Heart left ventricle (tissue), 16 donors: Measurements from ENCODE around the gene C5orf47. TPM values are rescaled to one million over a fixed set of nuclear protein-coding genes. Genes with fewer than 3 reads are reported as not detected.

ENCODE experiments used
- ATAC-seq, 4 donors: fragments of 200-7000 bp; cut with Tn5 transposase; one replicate each; pipeline ENCODE4 v1.9.1; 2020 to 2022; ENCODE audit warnings: moderate library complexity in 4 of 4, mild to moderate bottlenecking in 3 of 4, moderate number of reproducible peaks in 1 of 4
- DNase-seq, 5 donors: peaks; one replicate each; pipeline ENCODE4 v3.0.0-alpha.2; 2020
- H3K27ac ChIP-seq, 12 donors: fragments of 200-600 bp; sonication (generic) in 4 of 12; one replicate each; pipeline versions ENCODE4 v1.5.0 to v1.8.0; 2016 to 2022; ENCODE audit warnings: mild to moderate bottlenecking in 2 of 12
- H3K27me3 ChIP-seq, 9 donors: fragments of 200-600 bp; sonication (generic) in 2 of 9; one replicate each; pipeline versions ENCODE4 v1.5.1 to v1.8.0; 2016 to 2022; ENCODE audit warnings: mild to moderate bottlenecking in 3 of 9
- H3K36me3 ChIP-seq, 9 donors: fragments of 200-600 bp; sonication (generic) in 2 of 9; one replicate each; pipeline versions ENCODE4 v1.5.0 to v1.8.0; 2018 to 2022; ENCODE audit warnings: mild to moderate bottlenecking in 2 of 9
- H3K4me1 ChIP-seq, 12 donors: fragments of 200-600 bp; sonication (generic) in 4 of 12; one replicate each; pipeline versions ENCODE4 v1.5.0 to v1.8.0; 2016 to 2022; ENCODE audit warnings: mild to moderate bottlenecking in 3 of 12
- H3K4me3 ChIP-seq, 12 donors: fragments of 200-600 bp; sonication (generic) in 4 of 12; one replicate each; pipeline versions ENCODE4 v1.5.0 to v1.8.0; 2017 to 2022; ENCODE audit warnings: mild to moderate bottlenecking in 9 of 12, moderate library complexity in 4 of 12
- H3K9me3 ChIP-seq, 12 donors: fragments of 200-600 bp; sonication (generic) in 4 of 12; one replicate each; pipeline versions ENCODE4 v1.5.0 to v1.8.0; 2016 to 2022; ENCODE audit warnings: mild to moderate bottlenecking in 1 of 12
- CTCF ChIP-seq, 12 donors: fragments of 200-600 bp; sonication (generic) in 4 of 12; IDR thresholded peaks; one replicate each; pipeline versions ENCODE4 v1.5.0 to v1.8.0; 2018 to 2022; ENCODE audit warnings: antibody characterized with exemption in 12 of 12, mild to moderate bottlenecking in 5 of 12
- POLR2A ChIP-seq, 2 donors: fragments of 450-650 bp; IDR thresholded peaks; one replicate each; pipeline ENCODE4 v1.6.1; 2017; ENCODE audit warnings: antibody characterized with exemption in 2 of 2, mild to moderate bottlenecking in 2 of 2, moderate library complexity in 2 of 2
- whole genome bisulfite sequencing, 4 donors: extraction: QIAGEN DNeasy Blood & Tissue Kit in 2 of 4; methylation state at CpG; one replicate each; pipeline versions ENCODE4 v1.1.5 to v1.1.7; 2013 to 2018; 5-methylcytosine and 5-hydroxymethylcytosine counted together
- intact Hi-C, 10 donors: fragments of 100-400 bp; cut with DNase I; formaldehyde crosslinking; loops; one replicate each; pipeline versions ENCODE4 v1.11.1 to v1.14.2; 2022
- polyA plus RNA-seq, 2 donors: library from polyadenylated mRNA; stranded (reverse); fragments of 200-250 nt; gene quantifications; one replicate each; pipeline ENCODE4 v1.2.3, GENCODE V29; 2013
- total RNA-seq, 9 donors: library from RNA; depleted of rRNA in 2 of 9; stranded (reverse); fragments of >200 nt in 2 of 9; fragmentation: NEBNext Ultra II Directional in 3 of 9; extraction: Animal tissue kit (Norgen Biotek cat#: 25700) in 3 of 9; gene quantifications; one replicate each; pipeline versions ENCODE4 v1.1.0 to v1.2.4, GENCODE V29; 2016 to 2023
- donor health status: ischemic (EF 13 %, LVEDD 7.1; RV severe dilation, severe dysfunction).
- donor health status: healthy with polysubstance abuse.
- donor health status: DM: no; HTN: yes; CAD: no.
- donor health status: DM: no; HTN: no; CAD: no.
- donor health status: ischemic (EF 25% LVEDD 6.9; RV normal size, moderate dysfunction).
- donor health status: ischemic (EF 25% LVEDD 5.7; RV mildly dilated, moderate dysfunction).
- donor health status: healthy.
- donor health status: DM: yes; HTN: yes; CAD: no.
- donor health status: ischemic (EF 35%, LVEDD 5.7; RV mildly dilated, moderate dysfunction).
- donor health status: nonischemic (EF 11% LVEDD 7.7; RV severe dilation, severe dysfunction).
- donor health status: DM: yes; HTN: yes; CAD: no.
- donor health status: PGD.
- donor health status: ischemic (EF 29% LVEDD 5.4; RV normal size, mild dysfunction).
- donor health status: nonischemic (EF 23%, LVEDD 6.1; RV moderate dilation, normal function).

The C5orf47 gene
- total and polyA plus RNA-seq, 11 donors: 0.12 to 0.58 (median 0.15) TPM; not detected in 7

- no peak for TF ChIP-seq CTCF (IDR thresholded peaks at IDR 0.05)
- TF ChIP-seq POLR2A (IDR thresholded peaks at IDR 0.05): no peak
- DNase-seq (no peak), ATAC-seq (no peak)
- 41 to 65% (median 51%) methylated on average over 2 of the region's 2 CpGs for WGBS, 4 donors
- Histone ChIP-seq H3K27me3 (no peaks in the 10 kb centered on the region), H3K36me3 (peaks cover 0 to 100% (median 98%) of the 10 kb centered on the region in 9 donors), H3K4me1 (peaks cover 0 to 45% (median 16%) of the 10 kb centered on the region in 12 donors), H3K9me3 (no peaks in the 10 kb centered on the region), H3K4me3 (no peak overlapping the region), H3K27ac (peak overlapping the region in 2 of 12 donors; percentile 0 to 36)
- intact Hi-C loops: loop anchor here in 4 of 10 donors (2.0 to 10.0 kb wide), 3 partner anchors 20 to 186 kb away; no protein-coding TSS in a partner anchor
Observed at GRCh38 chr5:173950829-173951228, 38.1 kb upstream of the C5orf47 start.

- Histone ChIP-seq H3K27me3 (no peaks in the 10 kb centered on the region), H3K36me3 (peaks cover 0 to 100% (median 96%) of the 10 kb centered on the region in 9 donors), H3K9me3 (no peaks in the 10 kb centered on the region), H3K27ac (peak overlapping the region in 11 of 12 donors; percentile 31 to 91 (median 79)), H3K4me3 (no peak overlapping the region), H3K4me1 (peaks cover 0 to 64% (median 19%) of the 10 kb centered on the region in 12 donors)
- DNase-seq (no peak), ATAC-seq (peak; percentile 19 to 57 (median 36))
- intact Hi-C loops: loop anchor here in 3 of 10 donors (10.0 kb wide), 2 partner anchors 59 to 189 kb away; no protein-coding TSS in a partner anchor
- WGBS, 4 donors: 60 to 67% (median 62%) methylated on average over 5 of the region's 5 CpGs
- TF ChIP-seq CTCF (IDR thresholded peaks at IDR 0.05): no peak
- TF ChIP-seq POLR2A (IDR thresholded peaks at IDR 0.05): no peak
Observed at GRCh38 chr5:173953528-173954090, 35.4 kb upstream of the C5orf47 start.

- Histone ChIP-seq H3K4me1 (peaks cover 0 to 64% (median 21%) of the 10 kb centered on the region in 12 donors), H3K36me3 (peaks cover 0 to 100% (median 91%) of the 10 kb centered on the region in 9 donors), H3K27ac (peak overlapping the region; percentile 36 to 91 (median 78)), H3K9me3 (no peaks in the 10 kb centered on the region), H3K27me3 (no peaks in the 10 kb centered on the region), H3K4me3 (no peak overlapping the region)
- ATAC-seq (peak; percentile 76 to 91 (median 88)), DNase-seq (peak in 2 of 5 donors; percentile 28 to 52)
- 43 to 61% (median 53%) methylated on average over 6 of the region's 6 CpGs for WGBS, 4 donors
- TF ChIP-seq POLR2A (IDR thresholded peaks at IDR 0.05): peak in 1 of 2 donors; percentile 26
- no peak for TF ChIP-seq CTCF (IDR thresholded peaks at IDR 0.05)
- intact Hi-C loops: loop anchor here in 3 of 10 donors (10.0 kb wide), 2 partner anchors 60 to 190 kb away; no protein-coding TSS in a partner anchor
Observed at GRCh38 chr5:173954671-173955521, 34.1 kb upstream of the C5orf47 start.

- Histone ChIP-seq H3K4me1 (peaks cover 0 to 53% (median 3%) of the 10 kb centered on the region in 12 donors), H3K27me3 (no peaks in the 10 kb centered on the region), H3K9me3 (no peaks in the 10 kb centered on the region), H3K4me3 (no peak overlapping the region), H3K27ac (peak overlapping the region in 4 of 12 donors; percentile 3 to 26 (median 13)), H3K36me3 (peaks cover 0 to 56% (median 38%) of the 10 kb centered on the region in 9 donors)
- TF ChIP-seq CTCF (IDR thresholded peaks at IDR 0.05): no peak
- no peak for TF ChIP-seq POLR2A (IDR thresholded peaks at IDR 0.05)
- 35 to 67% (median 46%) methylated on average over 2 of the region's 2 CpGs for WGBS, 4 donors
- no peak for ATAC-seq
- intact Hi-C loops: loop anchor here in 1 of 10 donors (10.0 kb wide), 1 partner anchor 196 kb away; no protein-coding TSS in a partner anchor
- no peak for DNase-seq
Observed at GRCh38 chr5:173960986-173961385, 28.0 kb upstream of the C5orf47 start.
